ENCODE results near the gene GATM. TPM values are rescaled to one million over a fixed set of nuclear protein-coding genes. Genes with fewer than 3 reads are reported as not detected.

The GATM gene
- total and polyA plus RNA-seq, 2 of the 8 experiments (the other 6 are each of a cell fraction or from before 2014, with no cell fraction given), result 10.2 to 15.1 TPM

DNA sequence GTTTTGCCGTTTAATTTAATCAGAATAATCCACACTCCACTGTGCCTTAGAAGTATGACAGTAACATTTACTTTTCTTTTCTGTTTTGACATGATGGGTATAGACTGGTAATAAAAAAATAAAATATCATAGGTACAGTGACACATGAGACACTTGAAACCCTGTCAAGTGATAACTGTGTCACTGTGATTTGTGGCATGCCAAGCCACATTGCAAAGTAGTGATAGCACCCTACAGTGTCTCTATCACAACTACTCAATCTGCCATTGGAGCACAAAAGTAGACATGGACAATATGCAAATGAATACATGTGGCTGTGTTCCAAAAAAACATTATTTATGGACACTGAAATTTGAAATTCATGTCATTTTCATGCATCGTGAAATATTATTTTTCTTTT lies 22.5 kb downstream of the GATM start:
- H3K23me2 ChIP-seq (ENCODE audit: low read depth, low read length), result no peaks in the 10 kb centered on the region
- POLR2A ChIA-PET (ENCODE audit: partially characterized antibody), result no interaction called here
- no peak overlapping the region for H4K91ac ChIP-seq (replicated peaks; ENCODE audit: insufficient read length, low read length)
- H2AFZ ChIP-seq (ENCODE audit: low read length), result no peak overlapping the region
- H3K56ac ChIP-seq (replicated peaks; ENCODE audit: insufficient read length, low read depth, low read length), result no peak overlapping the region
- no peak overlapping the region for H2BK120ac ChIP-seq (replicated peaks; ENCODE audit: low read depth, low read length)
- no peak overlapping the region for H3K14ac ChIP-seq (ENCODE audit: insufficient read length)
- CTCF ChIA-PET (ENCODE audit: partially characterized antibody), result no interaction called here
- no peak overlapping the region for H2BK12ac ChIP-seq (ENCODE audit: low read depth, low read length)
- no peak overlapping the region for H3K4me2 ChIP-seq (ENCODE audit: insufficient read depth in 1 of 2, low read depth in 2 of 2, low read length in 2 of 2)
- H3K79me1 ChIP-seq (ENCODE audit: low read depth, low read length), result no peaks in the 10 kb centered on the region
- H3K27me3 ChIP-seq (replicated peaks in 1 of 4; ENCODE audit: control insufficient read depth in 3 of 4, extremely low read depth in 1 of 4, insufficient read depth in 3 of 4, low read length in 3 of 4), result no peaks in the 10 kb centered on the region
- no peak overlapping the region for H3K18ac ChIP-seq (ENCODE audit: extremely low read depth, low read length)
- H4K5ac ChIP-seq (ENCODE audit: insufficient read length, low read depth, low read length), result no peak overlapping the region
- H2AK5ac ChIP-seq (ENCODE audit: low read depth, low read length), result no peak overlapping the region
- no peak overlapping the region for H2BK20ac ChIP-seq (ENCODE audit: low read length)
- H3K9me3 ChIP-seq (ENCODE audit: insufficient read depth in 2 of 2, low read depth in 1 of 2, low read length in 1 of 2), result 0 out of 4 replicates have a peak, but pooled peaks cover 0 to 2% of the 10 kb centered on the region in 2 experiments
- H2BK15ac ChIP-seq (ENCODE audit: low read length), result no peak overlapping the region
- no peak overlapping the region for H2BK5ac ChIP-seq (ENCODE audit: low read depth, low read length)
- H4K8ac ChIP-seq (ENCODE audit: extremely low read depth, insufficient read depth, low read length), result no peak overlapping the region
- no peaks in the 10 kb centered on the region for H3K36me3 ChIP-seq (ENCODE audit: control insufficient read depth in 2 of 4, insufficient read depth in 4 of 4, low read length in 3 of 4)
- H3K9ac ChIP-seq (replicated peaks in 1 of 4; ENCODE audit: extremely low read depth in 1 of 4, low read depth in 3 of 4, low read length in 3 of 4), result no peak overlapping the region
- WGBS, 2 experiments (ENCODE audit: extremely low coverage in 1 of 2, insufficient coverage in 1 of 2, insufficient read length in 1 of 2, insufficient replicate concordance in 2 of 2, low coverage in 1 of 2, low lambda C conversion rate in 2 of 2, missing lambda C conversion rate in 1 of 2), result 100% methylated on average over 2 of the region's 2 CpGs; no CpG with 5 or more reads in 1 of the 2 experiments
- FAIRE-seq (no peak), DNase-seq (ENCODE audit: low read depth in 1 of 2, low spot score in 2 of 2) (no peak)
- H3K4me1 ChIP-seq (replicated peaks in 1 of 4; ENCODE audit: control insufficient read depth in 3 of 4, insufficient read depth in 4 of 4, low read length in 3 of 4), result no peaks in the 10 kb centered on the region
- no peak overlapping the region for H3K27ac ChIP-seq (ENCODE audit: low read depth, low read length)
- H3K23ac ChIP-seq (ENCODE audit: insufficient read length), result no peak overlapping the region
- H3K79me2 ChIP-seq (ENCODE audit: control insufficient read depth in 1 of 2, insufficient read depth in 2 of 2, low read length in 2 of 2), result no peaks in the 10 kb centered on the region
- H3K4me3 ChIP-seq (ENCODE audit: extremely low read depth in 1 of 4, insufficient read depth in 2 of 4, low read depth in 3 of 4, low read length in 4 of 4), result no peak overlapping the region
- no peak overlapping the region for H3K4ac ChIP-seq (replicated peaks; ENCODE audit: insufficient read length, low read depth, low read length)
- H4K20me1 ChIP-seq (replicated peaks in 1 of 2; ENCODE audit: control insufficient read depth in 1 of 2, insufficient read depth in 2 of 2, low read length in 2 of 2), result no peaks in the 10 kb centered on the region
- no peak for TF ChIP-seq ZNF274 (IDR thresholded peaks at IDR 0.05; ENCODE audit: borderline replicate concordance, extremely low read depth, low read length)

All from H1 (cell line).